Fibroblast of lung (primary cell): ENCODE results near the gene RERE. TPM values are rescaled to one million over a fixed set of nuclear protein-coding genes. Genes with fewer than 3 reads are reported as not detected.

Experiments
- DNase-seq, 2 donors: peaks; one replicate each; pipeline versions ENCODE4 v3.0.0 to v3.0.0-alpha.2; 2010; ENCODE audit warnings: low read depth in 2 of 2
- H2AFZ ChIP-seq: 2 replicates; pipeline ENCODE4 v1.5.1; 2012; ENCODE audit warnings: low read length, control low read depth, inconsistent platforms
- H3K27ac ChIP-seq: 2 replicates; pipeline ENCODE4 v1.5.1; 2011; ENCODE audit warnings: low read length, control low read depth; ENCODE audit not compliant: insufficient read depth
- H3K27me3 ChIP-seq: 2 replicates; pipeline ENCODE4 v1.5.1; 2011; ENCODE audit warnings: mild to moderate bottlenecking, low read length; ENCODE audit not compliant: control insufficient read depth, insufficient read depth
- H3K36me3 ChIP-seq: 2 replicates; pipeline ENCODE4 v1.5.1; 2011; ENCODE audit warnings: low read length; ENCODE audit not compliant: control insufficient read depth, insufficient read depth
- H3K4me1 ChIP-seq: 2 replicates; pipeline ENCODE4 v1.5.1; 2011; ENCODE audit warnings: low read length; ENCODE audit not compliant: control insufficient read depth, insufficient read depth; ENCODE audit errors: extremely low read depth
- H3K4me2 ChIP-seq: 2 replicates; pipeline ENCODE4 v1.5.1; 2011; ENCODE audit warnings: low read length, control low read depth; ENCODE audit not compliant: insufficient read depth; ENCODE audit errors: extremely low read depth
- H3K4me3 ChIP-seq, 4 experiments: fragments of 200-600 bp in 1 of 4; sonication (generic) in 1 of 4; replicated peaks in 1 of 4; 2 replicates each; pipeline ENCODE4 v1.5.1; 2011 to 2016; ENCODE audit warnings: low read length in 4 of 4, low read depth in 3 of 4, mild to moderate bottlenecking in 3 of 4, control low read depth in 2 of 4, inconsistent platforms in 1 of 4, mixed read lengths in 1 of 4; ENCODE audit not compliant: insufficient read depth in 1 of 4; ENCODE audit errors: control extremely low read depth in 1 of 4
- H3K79me2 ChIP-seq: 2 replicates; pipeline ENCODE4 v1.5.1; 2012; ENCODE audit warnings: mild to moderate bottlenecking, low read length, inconsistent platforms; ENCODE audit not compliant: control insufficient read depth, insufficient read depth
- H3K9ac ChIP-seq: 2 replicates; pipeline ENCODE4 v1.5.1; 2011; ENCODE audit warnings: mild to moderate bottlenecking, low read length, control low read depth; ENCODE audit not compliant: insufficient read depth
- H3K9me3 ChIP-seq: 2 replicates; pipeline ENCODE4 v1.5.1; 2012; ENCODE audit warnings: low read depth, low read length; ENCODE audit not compliant: control insufficient read depth, insufficient read depth
- H4K20me1 ChIP-seq: 2 replicates; pipeline ENCODE4 v1.5.1; 2011; ENCODE audit warnings: low read length; ENCODE audit not compliant: control insufficient read depth, insufficient read depth; ENCODE audit errors: extremely low read depth
- EZH2 ChIP-seq: IDR thresholded peaks from 2 replicates; pipeline ENCODE4 v1.5.1; 2012; ENCODE audit warnings: low read length, control low read depth, mild to moderate bottlenecking; ENCODE audit errors: missing control alignments
- polyA plus RNA-seq, 2 donors: library from polyadenylated mRNA; depleted of rRNA in 1 of 2; stranded (reverse) in 1 of 2; unstranded in 1 of 2; fragments of >200 nt; gene quantifications; 2 replicates each; pipeline ENCODE4 v1.2.1, GENCODE V29; 2011 to 2012; ENCODE audit warnings: missing spikeins in 1 of 2
- total RNA-seq: library from RNA; depleted of rRNA; stranded (reverse); fragments of >200 nt; gene quantifications from 2 replicates; pipeline ENCODE4 v1.2.1, GENCODE V29; 2014
- TF ChIP-seq, protein P1 (sequence below), 2 donors: IDR thresholded peaks in 1 of 2; conservative IDR thresholded peaks in 1 of 2; 1 replicate in 1 of 2; 2 replicates in 1 of 2; pipeline ENCODE4 v1.5.1; 2011 to 2012; ENCODE audit warnings: low read length in 2 of 2, control low read depth in 1 of 2, inconsistent platforms in 1 of 2, low read depth in 1 of 2, mild to moderate bottlenecking in 1 of 2

The RERE gene
- total and polyA plus RNA-seq, 2 donors (not counting 1 experiment from before 2014, with no cell fraction given): 3.7 to 51.0 TPM

DNA sequence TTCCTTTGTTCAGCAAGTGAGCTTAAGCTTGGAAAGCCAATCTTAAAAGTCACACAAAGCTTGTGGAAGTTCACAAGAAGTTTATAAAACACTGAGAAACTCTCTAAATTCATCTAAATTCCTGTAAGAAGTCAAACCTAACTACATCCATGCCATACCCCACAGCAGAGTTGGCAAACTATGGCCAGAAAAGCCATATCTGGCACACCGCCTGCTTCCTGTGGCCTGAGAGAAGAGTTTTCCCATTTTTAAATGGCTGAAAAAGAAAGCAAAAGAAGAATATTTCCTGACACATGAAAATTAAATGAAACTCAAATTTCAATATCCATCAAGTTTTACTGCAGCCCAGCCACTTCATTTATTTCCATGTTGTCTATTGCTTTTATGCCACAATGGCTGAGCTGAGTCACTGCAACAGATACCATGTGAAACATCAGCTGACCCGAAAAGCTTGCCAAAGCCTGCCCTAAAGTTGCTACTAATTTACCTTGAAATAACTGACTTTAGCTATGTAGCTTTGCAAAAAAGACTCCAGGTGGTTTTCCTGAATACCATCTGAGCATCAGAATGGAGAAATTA lies 262.4 kb downstream of the RERE start:
- no peaks in the 10 kb centered on the region for H3K36me3 ChIP-seq
- H3K4me1 ChIP-seq: no peaks in the 10 kb centered on the region
- no peak overlapping the region for H3K4me2 ChIP-seq
- no peaks in the 10 kb centered on the region for H3K27me3 ChIP-seq
- H3K4me3 ChIP-seq: no peak overlapping the region
- H3K9me3 ChIP-seq: no peaks in the 10 kb centered on the region
- no peak for TF ChIP-seq EZH2
- TF ChIP-seq, protein P1, sequence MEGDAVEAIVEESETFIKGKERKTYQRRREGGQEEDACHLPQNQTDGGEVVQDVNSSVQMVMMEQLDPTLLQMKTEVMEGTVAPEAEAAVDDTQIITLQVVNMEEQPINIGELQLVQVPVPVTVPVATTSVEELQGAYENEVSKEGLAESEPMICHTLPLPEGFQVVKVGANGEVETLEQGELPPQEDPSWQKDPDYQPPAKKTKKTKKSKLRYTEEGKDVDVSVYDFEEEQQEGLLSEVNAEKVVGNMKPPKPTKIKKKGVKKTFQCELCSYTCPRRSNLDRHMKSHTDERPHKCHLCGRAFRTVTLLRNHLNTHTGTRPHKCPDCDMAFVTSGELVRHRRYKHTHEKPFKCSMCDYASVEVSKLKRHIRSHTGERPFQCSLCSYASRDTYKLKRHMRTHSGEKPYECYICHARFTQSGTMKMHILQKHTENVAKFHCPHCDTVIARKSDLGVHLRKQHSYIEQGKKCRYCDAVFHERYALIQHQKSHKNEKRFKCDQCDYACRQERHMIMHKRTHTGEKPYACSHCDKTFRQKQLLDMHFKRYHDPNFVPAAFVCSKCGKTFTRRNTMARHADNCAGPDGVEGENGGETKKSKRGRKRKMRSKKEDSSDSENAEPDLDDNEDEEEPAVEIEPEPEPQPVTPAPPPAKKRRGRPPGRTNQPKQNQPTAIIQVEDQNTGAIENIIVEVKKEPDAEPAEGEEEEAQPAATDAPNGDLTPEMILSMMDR (conservative IDR thresholded peaks at IDR 0.05 in 1 of 2, IDR thresholded peaks at IDR 0.05 in 1 of 2; ENCODE audit: low read depth in 1 of 2, low read length in 2 of 2): no peak
- H4K20me1 ChIP-seq: no peaks in the 10 kb centered on the region
- DNase-seq: peak; percentile 52 to 55
- H3K9ac ChIP-seq: no peak overlapping the region
- peaks cover 4% of the 10 kb centered on the region for H3K79me2 ChIP-seq
- H2AFZ ChIP-seq: no peak overlapping the region
- no peak overlapping the region for H3K27ac ChIP-seq

DNA sequence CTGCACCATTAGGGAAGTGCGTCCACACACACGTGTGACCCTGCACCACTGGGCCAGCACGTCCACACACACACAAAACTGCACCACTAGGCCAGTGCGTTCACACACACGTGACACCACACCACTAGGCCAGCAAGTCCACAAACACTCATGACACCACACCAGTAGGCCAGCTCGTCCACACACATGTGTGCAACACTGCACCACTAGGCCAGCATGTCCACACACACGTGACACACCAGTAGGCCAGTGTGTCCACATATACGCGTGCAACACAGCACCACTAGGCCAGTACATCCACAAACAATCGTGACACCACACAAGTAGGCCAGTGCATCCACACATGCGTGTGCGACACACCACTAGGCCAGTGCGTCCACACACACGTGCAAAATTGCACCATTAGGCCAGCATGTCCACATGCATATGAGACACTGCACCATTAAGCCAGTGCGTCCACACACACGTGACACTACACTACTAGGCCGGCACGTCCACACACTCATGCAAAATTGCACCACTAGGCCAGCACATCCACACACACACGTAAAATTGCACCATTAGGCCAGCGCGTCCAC lies 264.5 kb downstream of the RERE start:
- no peak for TF ChIP-seq EZH2
- no peak for DNase-seq
- Histone ChIP-seq H3K4me3 (no peak overlapping the region), H3K9me3 (no peaks in the 10 kb centered on the region), H4K20me1 (no peaks in the 10 kb centered on the region), H3K4me1 (no peaks in the 10 kb centered on the region), H2AFZ (no peak overlapping the region), H3K9ac (no peak overlapping the region), H3K27me3 (no peaks in the 10 kb centered on the region), H3K79me2 (peaks cover 4% of the 10 kb centered on the region), H3K27ac (no peak overlapping the region), H3K36me3 (no peaks in the 10 kb centered on the region), H3K4me2 (no peak overlapping the region)

DNA sequence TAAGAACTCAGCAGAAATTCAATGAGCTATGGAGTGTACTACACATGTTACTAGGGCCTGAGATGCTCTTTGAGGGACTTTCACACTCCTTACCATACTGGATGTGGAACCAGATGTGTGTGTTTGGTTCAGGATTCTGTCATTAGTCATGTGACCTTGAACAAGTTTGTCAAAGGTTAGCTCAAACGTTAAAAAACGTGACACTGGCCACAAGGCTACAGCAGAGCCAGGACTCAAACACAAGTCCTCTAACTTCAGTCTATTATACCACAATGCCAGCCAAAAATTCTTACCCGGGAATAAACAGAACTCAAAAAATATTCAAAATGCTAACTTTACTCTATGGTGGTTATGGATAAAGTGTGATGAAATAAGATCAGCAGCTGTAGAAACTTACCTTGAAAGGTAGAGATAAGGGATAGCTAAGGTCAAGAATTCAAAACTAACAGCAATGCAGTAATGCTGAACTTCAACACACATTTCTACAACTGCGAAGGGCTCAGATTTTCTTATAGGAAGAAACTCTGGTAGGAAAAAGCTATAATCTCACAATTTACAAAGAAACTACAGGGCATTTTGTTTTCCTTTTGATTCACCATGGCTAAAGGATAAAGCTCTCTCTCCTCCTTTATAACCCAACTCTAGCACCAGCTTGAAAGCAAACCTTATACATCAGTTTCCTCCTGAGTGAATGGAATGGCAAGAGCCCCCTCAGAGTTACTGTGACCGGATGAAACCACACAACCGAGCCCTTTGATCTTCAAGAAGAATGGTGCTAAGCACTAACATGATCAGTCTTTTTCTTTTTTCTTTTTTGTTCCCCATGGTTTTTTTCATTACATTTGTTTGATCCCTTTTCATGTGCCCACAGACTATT lies 265.6 kb downstream of the RERE start:
- Histone ChIP-seq H3K4me2 (no peak overlapping the region), H3K79me2 (peaks cover 4% of the 10 kb centered on the region), H2AFZ (no peak overlapping the region), H3K9me3 (no peaks in the 10 kb centered on the region), H3K4me3 (no peak overlapping the region), H3K36me3 (no peaks in the 10 kb centered on the region), H4K20me1 (no peaks in the 10 kb centered on the region), H3K27ac (no peak overlapping the region), H3K27me3 (no peaks in the 10 kb centered on the region), H3K4me1 (no peaks in the 10 kb centered on the region), H3K9ac (no peak overlapping the region)
- TF ChIP-seq EZH2: no peak
- TF ChIP-seq, protein P1 (conservative IDR thresholded peaks at IDR 0.05 in 1 of 2, IDR thresholded peaks at IDR 0.05 in 1 of 2; ENCODE audit: low read depth in 1 of 2, low read length in 2 of 2): no peak
- DNase-seq: no peak
